T-helper 2 cell treated with Interferon-gamma antibody and Interleukin-4, amounts not matched to agents 5 μg/mL and 100 μg/mL, for 36 hours (primary cell): Measurements from ENCODE around the gene KLK13.

ENCODE experiments used
- DNase-seq: peaks from one replicate; pipeline ENCODE4 v3.0.0; 2021; ENCODE audit warnings: low spot score
- H3K27ac Mint-ChIP-seq: one replicate; pipeline ENCODE4 v1.8.0; 2021; ENCODE audit warnings: mild to moderate bottlenecking, mixed read lengths
- H3K27me3 Mint-ChIP-seq: one replicate; pipeline ENCODE4 v1.8.0; 2021; ENCODE audit warnings: low read depth, mixed read lengths
- H3K36me3 Mint-ChIP-seq: one replicate; pipeline ENCODE4 v1.8.0; 2021; ENCODE audit warnings: low read depth, mixed read lengths
- H3K4me1 Mint-ChIP-seq: one replicate; pipeline ENCODE4 v1.8.0; 2021; ENCODE audit warnings: low read depth, mixed read lengths
- H3K4me3 Mint-ChIP-seq: one replicate; pipeline ENCODE4 v1.8.0; 2022; ENCODE audit warnings: mild to moderate bottlenecking, moderate library complexity, mixed read lengths
- H3K9me3 Mint-ChIP-seq: one replicate; pipeline ENCODE4 v1.8.0; 2021; ENCODE audit warnings: mixed read lengths

KLK13 gene

GRCh38 chr19:51097796-51098195 lies 32.9 kb upstream of the KLK13 start:
- H3K36me3 Mint-ChIP-seq = peaks cover 25% of the 10 kb centered on the region
- no peak overlapping the region for H3K27ac Mint-ChIP-seq
- H3K4me1 Mint-ChIP-seq = peaks cover 9% of the 10 kb centered on the region
- no peak overlapping the region for H3K4me3 Mint-ChIP-seq
- no peak for DNase-seq
- no peaks in the 10 kb centered on the region for H3K27me3 Mint-ChIP-seq
- H3K9me3 Mint-ChIP-seq = no peaks in the 10 kb centered on the region

DNA sequence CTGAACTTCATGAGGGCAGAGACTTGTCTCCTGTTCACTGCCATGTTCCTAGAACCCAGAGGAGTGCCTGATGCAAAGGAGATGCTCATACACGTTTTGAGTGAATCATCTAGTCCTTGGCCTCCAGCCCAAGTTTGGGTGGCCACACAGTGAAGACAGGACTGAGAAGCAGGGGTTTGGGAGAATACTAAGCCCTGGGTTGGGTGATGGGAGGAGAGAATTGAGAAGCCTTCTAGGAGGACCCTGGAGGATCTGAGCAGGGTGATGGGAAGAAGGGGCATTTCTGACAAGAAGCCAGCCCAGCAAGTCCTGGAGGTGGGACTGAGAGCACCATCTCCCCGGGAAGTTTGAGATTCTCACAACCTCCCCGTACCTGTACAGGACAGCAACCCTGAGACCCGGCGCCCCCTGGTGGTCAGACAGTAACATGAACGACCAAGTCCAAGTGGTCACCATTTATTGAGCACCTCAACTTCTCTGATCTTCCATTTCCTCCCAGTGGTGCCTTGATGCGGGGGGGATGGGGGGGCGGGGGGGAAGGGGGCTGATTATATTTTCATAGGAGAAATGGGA lies 32.4 kb upstream of the KLK13 start:
- peak; percentile 49 for DNase-seq
- Mint-ChIP-seq H3K9me3 (no peaks in the 10 kb centered on the region), H3K4me3 (no peak overlapping the region), H3K27me3 (no peaks in the 10 kb centered on the region), H3K36me3 (peaks cover 19% of the 10 kb centered on the region), H3K27ac (peak overlapping the region; percentile 66), H3K4me1 (peaks cover 9% of the 10 kb centered on the region)

DNA sequence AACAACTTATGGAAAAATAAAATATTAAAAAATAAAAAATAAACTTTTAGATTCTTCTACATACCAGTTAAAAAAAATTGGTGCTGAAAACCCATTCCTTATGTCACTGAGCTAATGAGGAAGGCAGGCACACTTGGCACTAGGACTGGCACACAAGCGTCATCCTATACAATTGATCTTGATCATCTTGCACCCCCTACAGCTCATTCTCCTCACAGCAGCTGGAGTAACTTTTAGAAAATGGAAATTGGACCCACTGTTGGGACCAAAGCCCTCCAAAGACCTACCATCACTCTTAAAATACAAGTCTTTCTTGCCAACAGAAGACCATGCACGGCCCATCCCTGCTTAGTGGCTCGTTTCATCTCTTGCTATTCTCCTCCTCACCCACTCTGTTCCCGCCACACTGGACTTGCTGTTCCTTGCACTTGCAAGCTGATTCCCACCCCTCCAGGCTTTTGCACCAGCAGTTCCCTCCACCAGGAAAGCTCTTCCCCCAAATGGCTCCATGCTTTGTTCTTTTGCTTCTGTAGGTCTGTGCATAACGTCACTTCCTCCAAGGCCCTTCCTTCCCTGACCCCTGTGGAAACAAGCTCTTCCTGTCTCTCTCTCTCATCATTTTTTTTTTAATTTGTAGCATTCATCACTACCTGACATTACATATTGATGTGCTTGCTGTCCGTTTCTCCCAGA lies 31.7 kb upstream of the KLK13 start:
- Mint-ChIP-seq H3K9me3 (no peaks in the 10 kb centered on the region), H3K27ac (peak overlapping the region; percentile 66), H3K4me3 (no peak overlapping the region), H3K27me3 (no peaks in the 10 kb centered on the region), H3K4me1 (peaks cover 9% of the 10 kb centered on the region), H3K36me3 (peaks cover 17% of the 10 kb centered on the region)
- DNase-seq = no peak

- DNase-seq = no peak
- H3K4me3 Mint-ChIP-seq = no peak overlapping the region
- H3K9me3 Mint-ChIP-seq = no peaks in the 10 kb centered on the region
- peaks cover 9% of the 10 kb centered on the region for H3K4me1 Mint-ChIP-seq
- no peak overlapping the region for H3K27ac Mint-ChIP-seq
- peaks cover 11% of the 10 kb centered on the region for H3K36me3 Mint-ChIP-seq
- no peaks in the 10 kb centered on the region for H3K27me3 Mint-ChIP-seq
Measured at GRCh38 chr19:51094696-51095279, 29.9 kb upstream of the KLK13 start.

DNA sequence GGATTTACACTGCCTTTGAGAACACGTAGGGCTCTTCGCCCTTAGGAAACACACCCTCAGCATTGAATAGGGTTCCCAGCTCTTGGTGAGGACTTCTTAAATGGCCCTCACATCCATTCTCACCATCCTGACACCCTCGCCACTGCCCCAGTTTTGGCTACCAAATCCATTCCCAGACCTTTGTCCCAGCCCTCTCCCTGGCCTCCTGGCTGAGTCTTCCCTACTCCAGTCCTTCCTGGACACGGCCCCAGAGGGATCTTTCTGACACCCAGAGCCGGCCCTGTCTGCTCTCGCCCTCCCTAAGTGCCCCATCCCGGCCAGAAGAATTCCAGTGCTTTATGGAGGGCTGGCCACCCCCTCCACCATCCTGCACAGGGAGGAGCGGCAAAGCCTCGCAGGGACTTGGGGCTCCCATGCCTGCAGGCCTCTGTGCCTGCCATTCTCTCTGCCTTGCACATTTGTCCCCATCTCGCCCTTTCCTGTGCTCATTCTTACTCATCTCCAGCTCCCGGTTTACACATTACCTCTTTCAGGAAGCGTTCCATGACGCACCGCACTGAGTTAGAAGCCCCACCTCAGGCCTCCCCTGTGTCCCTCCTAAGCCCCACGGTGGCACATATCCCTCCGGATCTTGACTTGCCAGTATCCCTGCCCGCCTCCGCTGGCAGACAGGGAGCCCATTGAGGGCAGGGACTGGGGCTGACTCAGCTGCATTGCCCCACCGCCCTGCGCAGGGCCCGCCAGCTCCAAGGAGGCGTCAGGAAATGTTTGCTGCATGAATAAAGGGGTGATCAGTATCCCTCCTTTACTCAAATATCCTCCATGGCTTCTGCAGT lies 28.8 kb upstream of the KLK13 start:
- Mint-ChIP-seq H3K27ac (peak overlapping the region; percentile 14), H3K4me3 (no peak overlapping the region), H3K27me3 (no peaks in the 10 kb centered on the region), H3K36me3 (peaks cover 6% of the 10 kb centered on the region), H3K9me3 (no peaks in the 10 kb centered on the region), H3K4me1 (peaks cover 9% of the 10 kb centered on the region)
- DNase-seq = no peak

- Mint-ChIP-seq H3K36me3 (peaks cover 6% of the 10 kb centered on the region), H3K27ac (peak overlapping the region; percentile 14), H3K4me3 (no peak overlapping the region), H3K9me3 (no peaks in the 10 kb centered on the region), H3K4me1 (peaks cover 9% of the 10 kb centered on the region), H3K27me3 (no peaks in the 10 kb centered on the region)
- DNase-seq = no peak
Measured at GRCh38 chr19:51093101-51093500, 28.2 kb upstream of the KLK13 start.

GRCh38 chr19:51091895-51092873 lies 27.3 kb upstream of the KLK13 start:
- no peak overlapping the region for H3K4me3 Mint-ChIP-seq
- H3K27ac Mint-ChIP-seq = no peak overlapping the region
- no peak for DNase-seq
- no peaks in the 10 kb centered on the region for H3K9me3 Mint-ChIP-seq
- H3K36me3 Mint-ChIP-seq = peaks cover 6% of the 10 kb centered on the region
- H3K4me1 Mint-ChIP-seq = peaks cover 7% of the 10 kb centered on the region
- H3K27me3 Mint-ChIP-seq = no peaks in the 10 kb centered on the region

DNA sequence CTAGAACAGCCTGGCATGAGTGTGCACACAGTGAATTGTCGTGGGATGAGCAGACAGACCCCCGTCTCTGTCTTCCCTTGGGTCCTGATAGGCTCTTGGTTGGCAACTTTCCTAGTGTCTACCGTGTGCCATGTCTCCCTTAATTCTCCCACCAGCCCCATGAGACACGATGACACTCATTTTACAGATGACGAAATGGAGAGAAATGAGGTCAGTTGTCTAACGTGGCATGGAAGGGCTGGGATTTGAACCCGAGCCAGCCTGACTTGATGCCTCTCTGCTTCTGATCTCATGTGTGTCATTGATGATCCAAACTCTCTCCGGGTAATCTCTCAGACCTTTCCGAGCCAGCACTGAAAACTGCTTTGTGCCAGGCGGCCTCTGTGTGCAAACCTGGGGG lies 26.2 kb upstream of the KLK13 start:
- H3K4me3 Mint-ChIP-seq = no peak overlapping the region
- DNase-seq = no peak
- no peaks in the 10 kb centered on the region for H3K27me3 Mint-ChIP-seq
- H3K36me3 Mint-ChIP-seq = no peaks in the 10 kb centered on the region
- H3K27ac Mint-ChIP-seq = no peak overlapping the region
- no peaks in the 10 kb centered on the region for H3K4me1 Mint-ChIP-seq
- no peaks in the 10 kb centered on the region for H3K9me3 Mint-ChIP-seq

GRCh38 chr19:51090471-51090870 lies 25.6 kb upstream of the KLK13 start:
- no peak overlapping the region for H3K4me3 Mint-ChIP-seq
- H3K4me1 Mint-ChIP-seq = no peaks in the 10 kb centered on the region
- no peak overlapping the region for H3K27ac Mint-ChIP-seq
- DNase-seq = no peak
- H3K27me3 Mint-ChIP-seq = no peaks in the 10 kb centered on the region
- H3K9me3 Mint-ChIP-seq = no peaks in the 10 kb centered on the region
- no peaks in the 10 kb centered on the region for H3K36me3 Mint-ChIP-seq

DNA sequence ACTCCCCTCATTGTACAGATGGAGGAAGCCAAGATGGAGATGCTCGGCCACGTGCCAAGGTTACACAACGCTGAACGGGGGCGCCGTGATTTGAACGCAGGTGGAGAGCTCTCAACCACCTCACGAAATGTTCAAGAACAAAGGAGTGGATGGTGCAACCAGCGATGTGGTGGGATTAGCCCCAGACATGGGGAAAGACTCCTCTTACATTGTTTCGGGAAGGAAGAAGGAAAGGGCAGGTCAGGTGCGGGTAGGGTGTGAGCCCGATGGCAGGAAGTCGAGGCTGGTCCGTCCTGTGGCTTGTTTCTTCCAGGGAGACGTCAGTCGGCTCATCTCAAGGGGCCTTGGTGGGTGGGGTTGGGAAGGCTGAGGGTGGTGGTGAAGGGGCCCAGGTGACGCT lies 24.9 kb upstream of the KLK13 start:
- DNase-seq = no peak
- Mint-ChIP-seq H3K9me3 (no peaks in the 10 kb centered on the region), H3K27me3 (no peaks in the 10 kb centered on the region), H3K4me1 (no peaks in the 10 kb centered on the region), H3K4me3 (no peak overlapping the region), H3K27ac (no peak overlapping the region), H3K36me3 (no peaks in the 10 kb centered on the region)

DNA sequence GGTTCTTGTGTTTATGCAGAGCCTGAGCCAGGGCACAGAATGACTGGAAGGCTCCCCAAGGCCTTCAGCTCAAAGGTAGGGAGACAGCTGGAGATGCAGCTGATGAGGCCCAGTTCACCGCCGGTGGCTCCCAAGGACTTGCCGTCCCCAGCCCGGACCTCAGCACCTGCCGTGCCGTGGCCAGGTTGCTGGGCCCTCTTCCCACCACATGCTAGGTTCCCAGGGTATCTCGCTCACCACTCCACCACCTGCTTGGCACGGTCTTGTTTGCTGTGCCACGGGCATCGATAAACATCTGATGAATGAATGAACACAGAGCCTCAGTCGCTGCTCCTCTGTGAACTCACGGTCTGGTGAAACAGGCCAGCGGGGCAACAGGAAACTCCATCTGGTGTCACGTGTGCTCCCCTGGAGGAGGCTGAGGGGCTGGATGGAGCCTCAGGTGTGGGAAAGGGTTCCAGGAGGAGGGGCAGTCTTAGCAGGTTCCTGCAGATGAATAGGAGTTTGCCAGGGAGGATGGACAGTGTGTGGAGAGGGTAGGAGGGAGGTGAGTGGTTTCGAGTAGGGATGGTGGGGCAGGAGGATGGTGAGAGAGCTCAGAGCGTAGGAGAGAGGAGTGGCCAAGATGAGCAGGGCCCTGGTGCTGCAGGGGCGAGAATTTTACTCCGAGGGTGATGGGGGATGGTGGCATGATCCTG lies 21.4 kb upstream of the KLK13 start:
- H3K9me3 Mint-ChIP-seq = no peaks in the 10 kb centered on the region
- no peaks in the 10 kb centered on the region for H3K36me3 Mint-ChIP-seq

GRCh38 chr19:51084505-51084904 lies 19.6 kb upstream of the KLK13 start:
- no peaks in the 10 kb centered on the region for H3K27me3 Mint-ChIP-seq
- no peak for DNase-seq
- no peak overlapping the region for H3K27ac Mint-ChIP-seq
- no peaks in the 10 kb centered on the region for H3K9me3 Mint-ChIP-seq
- no peak overlapping the region for H3K4me3 Mint-ChIP-seq
- H3K4me1 Mint-ChIP-seq = no peaks in the 10 kb centered on the region
- H3K36me3 Mint-ChIP-seq = no peaks in the 10 kb centered on the region

More for the DNA sequence above, 21.4 kb upstream of the KLK13 start:
- Mint-ChIP-seq H3K4me1 (no peaks in the 10 kb centered on the region), H3K27me3 (no peaks in the 10 kb centered on the region), H3K4me3 (no peak overlapping the region), H3K27ac (no peak overlapping the region)
- DNase-seq = no peak

DNA sequence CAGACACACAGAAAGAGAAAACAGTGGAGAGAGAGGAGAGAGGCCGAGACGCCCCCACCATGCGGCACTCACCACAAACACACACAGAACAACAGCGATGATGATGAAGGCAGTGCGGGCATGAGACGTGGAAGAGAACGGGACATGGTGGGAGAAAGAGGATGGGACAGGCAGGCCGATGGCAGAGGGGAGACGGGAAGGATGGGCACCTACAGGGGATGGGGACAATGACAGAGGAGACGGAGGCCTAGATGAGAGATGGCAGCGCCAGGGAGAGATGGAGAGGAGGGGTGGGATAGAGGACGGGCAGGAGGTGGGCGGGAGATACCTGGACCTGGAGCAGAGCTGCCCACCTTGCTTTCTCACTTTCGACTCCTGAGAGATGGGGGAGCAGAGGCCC lies 18.9 kb upstream of the KLK13 start:
- Mint-ChIP-seq H3K4me3 (no peak overlapping the region), H3K4me1 (no peaks in the 10 kb centered on the region), H3K27ac (no peak overlapping the region), H3K9me3 (no peaks in the 10 kb centered on the region), H3K36me3 (no peaks in the 10 kb centered on the region), H3K27me3 (no peaks in the 10 kb centered on the region)
- no peak for DNase-seq
